HG02610 (cell line): Measurements from ENCODE around the gene IKZF5.

ENCODE experiments used
- ATAC-seq: cut with Tn5 transposase; IDR thresholded peaks from one replicate; pipeline ENCODE4 v1.9.1; 2021; ENCODE audit warnings: mild to moderate bottlenecking, moderate library complexity; ENCODE audit not compliant: unreplicated experiment

The IKZF5 gene

GRCh38 chr10:123008355-123009104 is at the start of gene IKZF5, which contains the start of gene ACADSB:
IKZF5 (minus strand) TSS chr10:123008795; CDS start chr10:122998625, 10,170 bp downstream.
ACADSB (plus strand) TSS chr10:123009006; CDS start chr10:123009030, 24 bp downstream.
- peak; percentile 81 for ATAC-seq

GRCh38 chr10:123057968-123058367 is 49.4 kb upstream of the IKZF5 start:
- no peak for ATAC-seq

GRCh38 chr10:123045961-123046731 is 37.6 kb upstream of the IKZF5 start:
- ATAC-seq, result no peak

GRCh38 chr10:123044391-123044790 is 35.8 kb upstream of the IKZF5 start:
- no peak for ATAC-seq

- ATAC-seq, result peak; percentile 51
These were observed 34.9 kb upstream of the IKZF5 start for GRCh38 chr10:123043409-123043925.

GRCh38 chr10:123042708-123043408 is 34.3 kb upstream of the IKZF5 start:
- no peak for ATAC-seq

GRCh38 chr10:123039632-123039930 is 31.0 kb upstream of the IKZF5 start:
- no peak for ATAC-seq

- no peak for ATAC-seq
These were observed 30.4 kb upstream of the IKZF5 start for GRCh38 chr10:123038782-123039631.

- no peak for ATAC-seq
These were observed 27.0 kb upstream of the IKZF5 start for GRCh38 chr10:123035467-123036086.

- ATAC-seq, result no peak
These were observed 25.7 kb upstream of the IKZF5 start for GRCh38 chr10:123034332-123034731.

- ATAC-seq, result no peak
These were observed 22.5 kb upstream of the IKZF5 start for GRCh38 chr10:123031124-123031523.

- no peak for ATAC-seq
These were observed 19.3 kb upstream of the IKZF5 start for GRCh38 chr10:123027861-123028260.

GRCh38 chr10:123026302-123026701 is 17.7 kb upstream of the IKZF5 start:
- ATAC-seq, result no peak

GRCh38 chr10:123024540-123024939 is 15.9 kb upstream of the IKZF5 start:
- ATAC-seq, result no peak

- no peak for ATAC-seq
These were observed 12.9 kb upstream of the IKZF5 start for GRCh38 chr10:123021517-123021916.

- no peak for ATAC-seq
These were observed 11.5 kb upstream of the IKZF5 start for GRCh38 chr10:123019941-123020703.

- ATAC-seq, result no peak
These were observed 10.7 kb upstream of the IKZF5 start for GRCh38 chr10:123019264-123019663.

GRCh38 chr10:123018531-123018930 is 9.9 kb upstream of the IKZF5 start:
- ATAC-seq, result no peak

- no peak for ATAC-seq
These were observed 9.0 kb upstream of the IKZF5 start for GRCh38 chr10:123017421-123018165.
